Lung microvascular endothelial cell (primary cell): ENCODE data around the gene LACTBL1. TPM values are rescaled to one million over a fixed set of nuclear protein-coding genes. Genes with fewer than 3 reads are reported as not detected.
"Not testable (repeated sequence)": the region's sequence is repeated elsewhere in the genome, so short reads cannot be mapped to it uniquely, and the experiment has no call there.

Source experiments
- DNase-seq, 2 donors: peaks; one replicate each; pipeline versions ENCODE4 v3.0.0 to v3.0.0-alpha.2; 2010; ENCODE audit warnings: low read depth in 2 of 2
- total RNA-seq: library from RNA; depleted of rRNA; stranded (reverse); fragments of >200 nt; gene quantifications from 2 replicates; pipeline ENCODE4 v1.2.1, GENCODE V29; 2014

Gene LACTBL1
- total RNA-seq, 1 donor from 2014 or later: not detected

GRCh38 chr1:22976461-22977243 lies 4.0 kb upstream of the LACTBL1 start:
- peak; percentile 87 to 88 for DNase-seq

GRCh38 chr1:22976127-22976460 lies 3.4 kb upstream of the LACTBL1 start:
- DNase-seq: no peak

- peak; percentile 51 to 70 for DNase-seq
These were observed 3.0 kb upstream of the LACTBL1 start for GRCh38 chr1:22975694-22976093.

- no peak for DNase-seq
These were observed 858 bp downstream of the LACTBL1 start for GRCh38 chr1:22971611-22972405.

- no peak for DNase-seq
These were observed 1.5 kb downstream of the LACTBL1 start for GRCh38 chr1:22971161-22971560.

- DNase-seq: no peak
These were observed 2.6 kb downstream of the LACTBL1 start for GRCh38 chr1:22970096-22970495.

GRCh38 chr1:22969304-22969709 lies 3.4 kb downstream of the LACTBL1 start:
- peak; percentile 78 to 88 for DNase-seq

GRCh38 chr1:22967833-22968232 lies 4.8 kb downstream of the LACTBL1 start:
- no peak for DNase-seq

GRCh38 chr1:22966309-22966708 lies 6.4 kb downstream of the LACTBL1 start:
- no peak for DNase-seq

GRCh38 chr1:22963044-22963677 lies 9.5 kb downstream of the LACTBL1 start:
- no peak for DNase-seq

GRCh38 chr1:22962558-22962957 lies 10.1 kb downstream of the LACTBL1 start:
- DNase-seq: no peak

- no peak for DNase-seq
These were observed 12.9 kb downstream of the LACTBL1 start for GRCh38 chr1:22959545-22960360.

GRCh38 chr1:22958556-22958955 lies 14.1 kb downstream of the LACTBL1 start:
- DNase-seq: no peak

GRCh38 chr1:22957066-22957465 lies 15.6 kb downstream of the LACTBL1 start:
- no peak for DNase-seq

GRCh38 chr1:22955146-22955545 lies 17.5 kb downstream of the LACTBL1 start:
- DNase-seq: no peak

- DNase-seq: no peak
These were observed 18.9 kb downstream of the LACTBL1 start for GRCh38 chr1:22953740-22954141.

- no peak for DNase-seq
These were observed 19.5 kb downstream of the LACTBL1 start for GRCh38 chr1:22953057-22953739.

GRCh38 chr1:22952694-22953056 lies 20.0 kb downstream of the LACTBL1 start:
- no peak for DNase-seq

- no peak for DNase-seq
These were observed 20.9 kb downstream of the LACTBL1 start for GRCh38 chr1:22951796-22952195.

- no peak for DNase-seq
These were observed 22.8 kb downstream of the LACTBL1 start for GRCh38 chr1:22949822-22950331.

GRCh38 chr1:22945171-22945570 lies 27.5 kb downstream of the LACTBL1 start:
- not testable (repeated sequence) for DNase-seq
